ENCODE results near the gene CFH. TPM values are rescaled to one million over a fixed set of nuclear protein-coding genes. Genes with fewer than 3 reads are reported as not detected.

CFH gene
- total and polyA plus RNA-seq, 10 donors = 7.2 to 42.7 (median 14.6) TPM

DNA sequence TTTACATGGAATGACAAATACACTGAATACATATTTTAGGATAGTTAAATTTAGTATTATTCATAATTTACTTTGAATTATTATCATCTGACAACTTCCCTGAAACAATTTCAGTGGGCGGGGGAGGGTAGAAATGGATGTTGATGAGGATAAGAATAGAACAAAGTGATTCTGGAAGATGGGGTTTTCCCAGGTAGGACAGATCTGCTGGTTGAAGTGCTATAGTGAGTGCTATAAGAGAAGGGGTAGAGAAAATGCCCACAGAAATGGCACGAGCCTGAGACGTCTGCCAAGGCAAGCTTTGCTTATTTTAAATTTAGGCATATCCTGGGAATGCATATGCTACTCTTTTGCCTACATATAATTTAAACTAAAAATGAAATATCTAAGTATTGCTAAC is 3.2 kb downstream of the CFH start:
- H3K27me3 ChIP-seq (replicated peaks in 1 of 7) = no peaks in the 10 kb centered on the region
- no peak for DNase-seq
- H3K4me1 ChIP-seq = peaks cover 0 to 12% (median 2%) of the 10 kb centered on the region in 6 donors
- H3K27ac ChIP-seq = no peak overlapping the region
- H3K36me3 ChIP-seq = no peaks in the 10 kb centered on the region
- H3K4me3 ChIP-seq = no peak overlapping the region
- no peaks in the 10 kb centered on the region for H3K9me3 ChIP-seq
- TF ChIP-seq, protein P1, sequence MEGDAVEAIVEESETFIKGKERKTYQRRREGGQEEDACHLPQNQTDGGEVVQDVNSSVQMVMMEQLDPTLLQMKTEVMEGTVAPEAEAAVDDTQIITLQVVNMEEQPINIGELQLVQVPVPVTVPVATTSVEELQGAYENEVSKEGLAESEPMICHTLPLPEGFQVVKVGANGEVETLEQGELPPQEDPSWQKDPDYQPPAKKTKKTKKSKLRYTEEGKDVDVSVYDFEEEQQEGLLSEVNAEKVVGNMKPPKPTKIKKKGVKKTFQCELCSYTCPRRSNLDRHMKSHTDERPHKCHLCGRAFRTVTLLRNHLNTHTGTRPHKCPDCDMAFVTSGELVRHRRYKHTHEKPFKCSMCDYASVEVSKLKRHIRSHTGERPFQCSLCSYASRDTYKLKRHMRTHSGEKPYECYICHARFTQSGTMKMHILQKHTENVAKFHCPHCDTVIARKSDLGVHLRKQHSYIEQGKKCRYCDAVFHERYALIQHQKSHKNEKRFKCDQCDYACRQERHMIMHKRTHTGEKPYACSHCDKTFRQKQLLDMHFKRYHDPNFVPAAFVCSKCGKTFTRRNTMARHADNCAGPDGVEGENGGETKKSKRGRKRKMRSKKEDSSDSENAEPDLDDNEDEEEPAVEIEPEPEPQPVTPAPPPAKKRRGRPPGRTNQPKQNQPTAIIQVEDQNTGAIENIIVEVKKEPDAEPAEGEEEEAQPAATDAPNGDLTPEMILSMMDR (IDR thresholded peaks at IDR 0.05 in 8 of 11, conservative IDR thresholded peaks at IDR 0.05 in 3 of 11) = no peak
- TF ChIP-seq POLR2AphosphoS5 (IDR thresholded peaks at IDR 0.05) (no peak), POLR2A (IDR thresholded peaks at IDR 0.05) (no peak)
- intact Hi-C loops (cut with DNase I; ENCODE audit: low total_unique reads) = loop anchor here (5.0 kb wide), 1 partner anchor 503 kb away; no protein-coding TSS in a partner anchor
- 76 to 90% (median 80%) methylated on average over 3 of the region's 3 CpGs for WGBS, 5 donors

DNA sequence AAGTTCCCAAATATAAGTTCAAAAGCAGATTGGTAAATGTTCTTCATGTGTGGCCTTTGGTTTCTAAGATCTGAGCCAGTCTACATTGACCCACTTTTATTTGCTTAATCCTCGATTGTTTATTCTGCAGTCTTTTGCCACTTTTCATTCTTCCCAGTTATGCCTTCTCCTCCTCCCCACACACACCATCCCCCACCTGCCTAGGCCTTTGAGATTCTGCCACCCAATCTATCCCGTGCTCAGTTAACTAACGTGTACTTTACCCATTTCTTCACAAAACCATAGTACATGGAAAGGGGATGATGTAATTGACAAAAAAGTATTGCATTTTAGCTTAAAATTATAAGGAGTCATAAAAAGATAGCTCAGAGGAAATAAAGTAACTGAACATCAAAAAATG is 3.7 kb downstream of the CFH start:
- Histone ChIP-seq H3K4me3 (no peak overlapping the region), H3K36me3 (no peaks in the 10 kb centered on the region), H3K27ac (no peak overlapping the region), H3K4me1 (peaks cover 0 to 15% (median 4%) of the 10 kb centered on the region in 6 donors), H3K27me3 (replicated peaks in 1 of 7) (no peaks in the 10 kb centered on the region), H3K9me3 (no peaks in the 10 kb centered on the region)
- no peak for DNase-seq
- WGBS, 5 donors = 79 to 96% (median 85%) methylated on average over 3 of the region's 3 CpGs
- intact Hi-C loops (cut with DNase I; ENCODE audit: low total_unique reads) = loop anchor here (5.0 kb wide), 1 partner anchor 503 kb away; no protein-coding TSS in a partner anchor
- TF ChIP-seq POLR2A (IDR thresholded peaks at IDR 0.05) (no peak), POLR2AphosphoS5 (IDR thresholded peaks at IDR 0.05) (no peak)
- TF ChIP-seq, protein P1 (IDR thresholded peaks at IDR 0.05 in 8 of 11, conservative IDR thresholded peaks at IDR 0.05 in 3 of 11) = no peak

DNA sequence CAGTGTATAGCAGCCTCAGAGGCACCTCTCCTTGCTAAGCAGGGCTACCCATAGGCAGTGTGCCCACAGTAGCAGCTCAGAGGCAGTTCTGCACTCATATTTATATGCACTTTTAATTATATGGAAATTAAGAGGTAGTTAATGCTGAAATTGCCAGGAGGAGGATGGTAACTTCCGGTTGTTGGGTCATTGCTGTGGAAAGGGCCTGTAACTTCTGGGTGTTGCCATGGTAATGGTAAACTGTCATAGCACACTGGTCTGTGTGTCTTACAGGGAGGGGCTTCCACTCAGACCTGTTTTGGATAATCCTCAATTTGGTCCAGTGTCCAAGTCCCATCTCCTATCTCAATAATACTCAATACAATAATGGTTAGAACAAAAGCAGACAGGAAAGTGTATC is 7.6 kb downstream of the CFH start:
- intact Hi-C loops (cut with DNase I; ENCODE audit: low total_unique reads) = loop anchor here (5.0 kb wide), 1 partner anchor 507 kb away; no protein-coding TSS in a partner anchor
- H3K4me1 ChIP-seq = peaks cover 0 to 13% (median 4%) of the 10 kb centered on the region in 6 donors
- WGBS, 5 donors = 50 to 82% (median 71%) methylated on average over 1 of the region's 1 CpG

DNA sequence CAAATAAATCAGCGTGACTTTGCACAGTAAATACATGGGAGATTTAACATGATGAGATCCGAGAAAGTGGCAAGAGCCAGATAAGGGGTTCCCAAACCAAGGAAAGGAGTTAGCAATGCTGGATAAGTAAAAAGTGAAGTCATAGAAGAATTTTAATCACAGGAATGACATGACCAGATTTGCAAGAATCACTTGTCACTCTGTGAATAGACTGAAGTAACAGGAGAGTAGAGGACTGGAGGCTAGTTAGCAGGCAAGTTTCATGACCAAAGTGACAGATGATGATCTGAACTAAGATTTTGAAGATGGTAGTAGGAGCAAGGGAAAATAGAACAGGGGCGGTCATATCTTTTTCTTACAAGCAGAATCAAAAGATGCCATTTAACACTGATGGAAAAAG is 8.4 kb downstream of the CFH start:
- intact Hi-C loops (cut with DNase I; ENCODE audit: low total_unique reads) = no loop called here
- DNase-seq = no peak
- Histone ChIP-seq H3K36me3 (no peaks in the 10 kb centered on the region), H3K27me3 (replicated peaks in 1 of 7) (no peaks in the 10 kb centered on the region), H3K4me1 (peaks cover 0 to 13% (median 4%) of the 10 kb centered on the region in 6 donors), H3K9me3 (no peaks in the 10 kb centered on the region), H3K4me3 (no peak overlapping the region), H3K27ac (no peak overlapping the region)
- TF ChIP-seq POLR2A (IDR thresholded peaks at IDR 0.05) (no peak), POLR2AphosphoS5 (IDR thresholded peaks at IDR 0.05) (no peak)
- TF ChIP-seq, protein P1 (IDR thresholded peaks at IDR 0.05 in 8 of 11, conservative IDR thresholded peaks at IDR 0.05 in 3 of 11) = no peak
- WGBS, 5 donors = 80 to 93% (median 89%) methylated on average over 3 of the region's 3 CpGs

More for the DNA sequence above, 7.6 kb downstream of the CFH start:
- H3K27ac ChIP-seq = no peak overlapping the region
- H3K27me3 ChIP-seq (replicated peaks in 1 of 7) = no peaks in the 10 kb centered on the region
- H3K36me3 ChIP-seq = no peaks in the 10 kb centered on the region
- no peak for DNase-seq
- no peak overlapping the region for H3K4me3 ChIP-seq
- TF ChIP-seq POLR2AphosphoS5 (IDR thresholded peaks at IDR 0.05) = no peak
- no peak for TF ChIP-seq POLR2A (IDR thresholded peaks at IDR 0.05)
- TF ChIP-seq, protein P1 (IDR thresholded peaks at IDR 0.05 in 8 of 11, conservative IDR thresholded peaks at IDR 0.05 in 3 of 11) = no peak
- H3K9me3 ChIP-seq = no peaks in the 10 kb centered on the region
